OCI-M2 (cell line): ENCODE data around the gene INA.

Experiments used
- DNase-seq: peaks from one replicate; lab custom pipeline; 2025; ENCODE audit not compliant: unreplicated experiment; lab: John Stamatoyannopoulos, UW

INA gene

GRCh38 chr10:103273041-103273441 lies 3.9 kb upstream of the INA start:
- DNase-seq: no peak

GRCh38 chr10:103276251-103276895 lies 565 bp upstream of the INA start:
- no peak for DNase-seq

- no peak for DNase-seq
These were observed 987 bp downstream of the INA start for GRCh38 chr10:103277713-103278536.

- DNase-seq: no peak
These were observed 1.5 kb downstream of the INA start for GRCh38 chr10:103278537-103278823.

- no peak for DNase-seq
These were observed 1.9 kb downstream of the INA start for GRCh38 chr10:103278862-103279298.

GRCh38 chr10:103280031-103280430 lies 3.1 kb downstream of the INA start:
- no peak for DNase-seq

GRCh38 chr10:103280506-103280905 lies 3.6 kb downstream of the INA start:
- no peak for DNase-seq

GRCh38 chr10:103281753-103282152 lies 4.8 kb downstream of the INA start:
- no peak for DNase-seq

GRCh38 chr10:103282961-103283360 lies 6.0 kb downstream of the INA start:
- DNase-seq: no peak

GRCh38 chr10:103284170-103284569 lies 7.2 kb downstream of the INA start:
- no peak for DNase-seq

- no peak for DNase-seq
These were observed 11.1 kb downstream of the INA start for GRCh38 chr10:103287992-103288391.

GRCh38 chr10:103291588-103291987 lies 14.7 kb downstream of the INA start:
- DNase-seq: no peak

GRCh38 chr10:103295374-103296015 lies 18.6 kb downstream of the INA start:
- DNase-seq: no peak

GRCh38 chr10:103307594-103307993 lies 30.7 kb downstream of the INA start:
- DNase-seq: no peak

GRCh38 chr10:103310197-103310596 lies 33.3 kb downstream of the INA start:
- no peak for DNase-seq

GRCh38 chr10:103316087-103316486 lies 39.1 kb downstream of the INA start:
- no peak for DNase-seq

- DNase-seq: no peak
These were observed 51.0 kb downstream of the INA start for GRCh38 chr10:103327906-103328305.

GRCh38 chr10:103333934-103334520 lies 57.1 kb downstream of the INA start:
- no peak for DNase-seq

- DNase-seq: no peak
These were observed 57.6 kb downstream of the INA start for GRCh38 chr10:103334567-103334966.

GRCh38 chr10:103336370-103336769 lies 59.4 kb downstream of the INA start:
- no peak for DNase-seq
